Gastroesophageal sphincter (tissue), 3 donors: ENCODE results near the gene PIAS2.
"Not testable (repeated sequence)": the region's sequence is repeated elsewhere in the genome, so short reads cannot be mapped to it uniquely, and the experiment has no call there.

Experiments
- EP300 ChIP-seq: sonication (generic); formaldehyde crosslinking; IDR thresholded peaks from one replicate; pipeline ENCODE4 v1.6.1; 2017; ENCODE audit warnings: antibody characterized with exemption, mild to moderate bottlenecking
- POLR2A ChIP-seq, 2 donors: fragments of 450-650 bp; IDR thresholded peaks; one replicate each; pipeline ENCODE4 v1.6.1; 2017; ENCODE audit warnings: antibody characterized with exemption in 2 of 2, mild to moderate bottlenecking in 2 of 2, moderate library complexity in 1 of 2
- POLR2AphosphoS5 ChIP-seq: sonication (generic); formaldehyde crosslinking; IDR thresholded peaks from one replicate; pipeline ENCODE4 v1.6.1; 2017; ENCODE audit warnings: antibody characterized with exemption
- TF ChIP-seq, protein P1 (sequence below), 4 experiments: fragments of 200-600 bp in 2 of 4; fragments of 450-650 bp in 2 of 4; sonication (generic) in 1 of 4; IDR thresholded peaks; one replicate each; pipeline ENCODE4 v1.5.1; 2017 to 2019; ENCODE audit warnings: antibody characterized with exemption in 4 of 4, mild to moderate bottlenecking in 2 of 4, moderate library complexity in 2 of 4

DNA sequence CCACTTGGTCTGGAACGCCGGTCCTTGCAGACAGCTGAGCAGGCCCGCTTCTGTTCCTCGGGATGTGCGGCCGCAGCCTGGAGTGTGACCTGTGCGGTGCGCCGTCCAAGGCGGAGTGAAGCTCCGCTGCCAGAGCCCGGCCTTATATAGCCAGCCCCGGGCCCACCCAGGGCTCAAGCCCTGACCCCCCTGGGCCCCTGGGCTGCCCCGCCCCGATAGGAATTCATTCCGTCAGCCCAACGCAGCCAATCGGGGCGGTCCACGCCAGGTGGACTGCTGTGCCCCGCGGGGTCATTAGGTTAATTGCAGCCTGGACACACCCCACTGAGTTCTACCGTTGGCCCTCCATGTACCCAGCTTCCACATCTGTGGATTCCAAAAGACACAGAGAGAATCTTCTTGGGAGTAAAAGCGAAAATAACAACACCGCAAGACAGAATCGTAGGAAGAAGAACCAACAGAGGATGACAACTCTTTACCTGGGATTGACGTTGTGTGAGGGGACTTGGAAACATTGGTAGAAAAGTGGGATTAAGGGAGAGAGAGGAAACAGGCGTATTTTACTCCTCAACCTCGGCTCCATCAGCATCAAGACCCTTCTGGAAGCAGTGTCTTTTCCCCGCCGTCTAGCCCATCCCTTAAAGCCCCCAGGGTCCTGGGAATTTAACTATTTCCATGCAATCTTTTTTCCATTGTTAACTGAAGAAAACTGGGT is 47.4 kb upstream of the PIAS2 start:
- not testable (repeated sequence) for TF ChIP-seq POLR2A (IDR thresholded peaks at IDR 0.05); POLR2AphosphoS5; EP300
- TF ChIP-seq, protein P1, sequence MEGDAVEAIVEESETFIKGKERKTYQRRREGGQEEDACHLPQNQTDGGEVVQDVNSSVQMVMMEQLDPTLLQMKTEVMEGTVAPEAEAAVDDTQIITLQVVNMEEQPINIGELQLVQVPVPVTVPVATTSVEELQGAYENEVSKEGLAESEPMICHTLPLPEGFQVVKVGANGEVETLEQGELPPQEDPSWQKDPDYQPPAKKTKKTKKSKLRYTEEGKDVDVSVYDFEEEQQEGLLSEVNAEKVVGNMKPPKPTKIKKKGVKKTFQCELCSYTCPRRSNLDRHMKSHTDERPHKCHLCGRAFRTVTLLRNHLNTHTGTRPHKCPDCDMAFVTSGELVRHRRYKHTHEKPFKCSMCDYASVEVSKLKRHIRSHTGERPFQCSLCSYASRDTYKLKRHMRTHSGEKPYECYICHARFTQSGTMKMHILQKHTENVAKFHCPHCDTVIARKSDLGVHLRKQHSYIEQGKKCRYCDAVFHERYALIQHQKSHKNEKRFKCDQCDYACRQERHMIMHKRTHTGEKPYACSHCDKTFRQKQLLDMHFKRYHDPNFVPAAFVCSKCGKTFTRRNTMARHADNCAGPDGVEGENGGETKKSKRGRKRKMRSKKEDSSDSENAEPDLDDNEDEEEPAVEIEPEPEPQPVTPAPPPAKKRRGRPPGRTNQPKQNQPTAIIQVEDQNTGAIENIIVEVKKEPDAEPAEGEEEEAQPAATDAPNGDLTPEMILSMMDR (IDR thresholded peaks at IDR 0.05): not testable (repeated sequence)
